ENCODE measurements around the gene MRPS10.
"Not testable (repeated sequence)": the region's sequence is repeated elsewhere in the genome, so short reads cannot be mapped to it uniquely, and the experiment has no call there.

MRPS10 gene

GRCh38 chr6:42171813-42172581 is 45.7 kb downstream of the MRPS10 start:
- DNase-seq = no peak

DNA sequence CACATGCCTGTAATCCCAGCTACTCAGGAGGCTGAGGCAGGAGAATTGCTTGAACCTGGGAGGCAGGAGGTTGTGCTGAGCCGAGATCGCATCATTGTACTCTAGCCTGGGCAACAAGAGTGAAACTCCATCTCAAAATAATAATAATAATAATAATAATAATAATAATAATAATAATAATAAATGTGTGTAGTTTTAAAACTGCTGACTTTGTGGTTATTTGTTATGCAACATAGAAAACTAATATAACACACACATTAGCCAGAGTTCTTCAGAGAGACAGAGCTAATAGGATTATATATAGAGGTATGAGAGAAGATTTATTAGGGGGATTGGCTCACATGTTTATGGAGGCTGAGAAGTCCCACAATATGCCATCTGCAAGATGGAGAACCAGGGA is 47.9 kb downstream of the MRPS10 start:
- not testable (repeated sequence) for DNase-seq

DNA sequence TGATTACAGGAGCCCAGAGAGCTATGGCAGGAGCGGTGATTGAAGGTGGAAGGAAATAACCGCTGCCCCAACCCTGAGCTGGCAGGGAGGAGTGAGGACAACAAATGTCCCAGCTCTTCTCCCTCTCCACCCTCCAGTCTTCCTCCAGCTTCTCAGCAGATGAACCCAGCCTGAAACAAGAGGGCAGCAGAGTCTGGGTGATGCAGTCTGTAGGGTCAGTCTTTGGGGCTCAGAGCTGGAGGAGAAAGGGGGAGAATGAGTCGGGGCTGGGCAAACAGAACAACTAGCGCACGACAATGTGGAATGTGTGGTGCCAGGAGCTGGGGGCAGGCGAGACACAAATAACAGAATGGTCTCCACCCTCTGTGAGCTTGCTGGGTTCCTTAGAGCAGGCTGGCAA is 49.0 kb downstream of the MRPS10 start:
- no peak for DNase-seq

- DNase-seq = peak; percentile 63
Observed at GRCh38 chr6:42166444-42167141, 51.1 kb downstream of the MRPS10 start.

DNA sequence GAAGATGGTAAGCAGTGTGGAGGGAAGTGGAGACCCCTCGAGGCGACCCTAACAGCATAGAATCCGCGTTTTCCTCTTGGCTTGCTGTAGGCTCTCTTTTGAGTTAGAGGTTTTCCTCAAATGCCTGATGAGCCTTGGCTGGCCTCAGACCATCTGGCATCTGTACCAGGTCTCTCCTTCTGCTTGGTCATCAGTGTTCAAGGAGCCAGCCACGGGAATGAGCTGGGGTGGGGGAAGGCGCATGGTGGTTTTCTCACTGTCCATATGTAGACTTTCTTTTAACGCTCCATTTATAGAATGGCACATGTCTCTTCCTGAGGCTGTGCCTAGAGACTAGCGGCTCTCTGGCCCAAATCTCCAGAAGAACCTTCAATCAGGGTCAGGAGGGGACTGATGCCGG is 52.6 kb downstream of the MRPS10 start:
- peak; percentile 51 for DNase-seq

DNA sequence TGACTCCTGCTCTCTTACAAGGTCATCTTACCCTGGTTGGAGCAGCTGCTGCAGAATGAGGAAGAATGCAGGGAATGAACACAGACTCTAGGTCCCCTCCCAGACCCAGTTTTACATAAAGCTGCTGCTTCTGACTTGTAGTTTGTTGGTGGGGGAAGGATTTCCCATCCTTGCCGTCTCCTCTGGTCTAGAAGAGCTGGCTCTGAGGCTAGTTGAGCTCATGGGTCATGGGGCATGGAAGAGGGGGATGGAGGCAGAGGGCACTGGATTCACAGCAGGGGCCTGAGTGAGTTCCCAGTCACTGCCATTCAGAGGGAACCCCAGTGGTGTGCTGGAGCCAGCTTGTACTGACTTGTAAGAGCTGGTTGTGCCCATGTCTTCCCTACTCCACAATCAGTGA is 53.7 kb downstream of the MRPS10 start:
- peak; percentile 43 for DNase-seq

DNA sequence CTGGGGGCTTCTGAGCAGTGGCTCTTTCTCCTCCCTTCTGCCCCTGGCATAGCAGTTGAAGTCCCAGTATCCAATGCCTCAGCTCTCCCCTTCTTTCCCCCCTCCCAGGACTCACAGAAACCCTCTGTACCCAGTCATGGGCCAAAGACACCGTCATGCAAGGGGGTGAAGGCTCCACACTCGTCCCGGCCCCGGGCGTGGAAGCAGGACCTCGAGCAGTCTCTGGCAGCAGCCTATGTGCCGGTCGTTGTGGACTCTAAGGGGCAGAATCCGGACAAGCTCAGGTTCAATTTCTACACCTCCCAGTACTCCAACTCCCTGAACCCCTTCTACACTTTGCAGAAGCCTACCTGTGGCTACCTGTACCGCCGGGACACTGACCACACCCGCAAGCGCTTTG is 54.8 kb downstream of the MRPS10 start:
- no peak for DNase-seq

- no peak for DNase-seq
Observed at GRCh38 chr6:42162384-42162783, 55.3 kb downstream of the MRPS10 start.

GRCh38 chr6:42159431-42160024 is 58.1 kb downstream of the MRPS10 start:
- DNase-seq = no peak

GRCh38 chr6:42158631-42159030 is 59.0 kb downstream of the MRPS10 start:
- no peak for DNase-seq

GRCh38 chr6:42158011-42158410 is 59.6 kb downstream of the MRPS10 start:
- peak; percentile 68 for DNase-seq
